H1 (cell line): Measurements from ENCODE around the gene ARHGEF6. TPM values are rescaled to one million over a fixed set of nuclear protein-coding genes. Genes with fewer than 3 reads are reported as not detected.

ENCODE experiments used
- CTCF ChIA-PET: fragments of 300-600 bp; sonication (Branson Sonifier 250); formaldehyde crosslinking; loops from one replicate; lab custom pipeline; 2021; ENCODE audit not compliant: partially characterized antibody; lab: Charles Lee
- POLR2A ChIA-PET: fragments of 300-600 bp; sonication (Branson Sonifier 250); formaldehyde crosslinking; loops from one replicate; lab custom pipeline; 2021; ENCODE audit warnings: inconsistent platforms; ENCODE audit not compliant: partially characterized antibody; lab: Charles Lee
- DNase-seq, 2 experiments: peaks; one replicate each; pipeline versions ENCODE4 v3.0.0 to v3.0.0-alpha.2; 2010 to 2022; ENCODE audit warnings: low spot score in 2 of 2, low read depth in 1 of 2, mixed read lengths in 1 of 2
- FAIRE-seq: peaks from 2 replicates; lab custom pipeline; 2011; peaks lifted over from hg19 to GRCh38; lab: Jason Lieb, UNC
- H2AFZ ChIP-seq: 2 replicates; pipeline ENCODE4 v1.8.1; 2012; ENCODE audit warnings: low read length, inconsistent platforms
- H2AK5ac ChIP-seq: 2 replicates; pipeline ENCODE4 v1.6.1; 2013; ENCODE audit warnings: low read depth, low read length
- H2BK120ac ChIP-seq: replicated peaks from 2 replicates; pipeline ENCODE3; 2013; ENCODE audit warnings: low read depth, low read length, inconsistent platforms
- H2BK12ac ChIP-seq: 2 replicates; pipeline ENCODE4 v1.6.1; 2013; ENCODE audit warnings: low read depth, low read length
- H2BK15ac ChIP-seq: 2 replicates; pipeline ENCODE4 v1.6.1; 2013; ENCODE audit warnings: low read length
- H2BK20ac ChIP-seq: 2 replicates; pipeline ENCODE4 v1.6.1; 2013; ENCODE audit warnings: low read length
- H2BK5ac ChIP-seq: 2 replicates; pipeline ENCODE4 v1.6.1; 2013; ENCODE audit warnings: low read depth, low read length
- H3K14ac ChIP-seq: 2 replicates; pipeline ENCODE4 v1.6.1; 2013; ENCODE audit warnings: inconsistent platforms; ENCODE audit not compliant: insufficient read length
- H3K18ac ChIP-seq: 2 replicates; pipeline ENCODE4 v1.6.1; 2013; ENCODE audit warnings: low read length; ENCODE audit errors: extremely low read depth
- H3K23ac ChIP-seq: 2 replicates; pipeline ENCODE4 v1.6.1; 2013; ENCODE audit warnings: inconsistent platforms; ENCODE audit not compliant: insufficient read length
- H3K23me2 ChIP-seq: 2 replicates; pipeline ENCODE4 v1.6.1; 2013; ENCODE audit warnings: low read depth, low read length
- H3K27ac ChIP-seq: 2 replicates; pipeline ENCODE4 v1.6.1; 2011; ENCODE audit warnings: low read depth, low read length, inconsistent platforms
- H3K27me3 ChIP-seq, 4 experiments: replicated peaks in 1 of 4; 1 replicate in 1 of 4; 2 replicates in 3 of 4; pipeline versions ENCODE4 v1.6.1 to v1.8.1; 2011 to 2013; ENCODE audit warnings: low read length in 3 of 4, mild to moderate bottlenecking in 3 of 4, inconsistent platforms in 2 of 4, mixed read lengths in 2 of 4, moderate library complexity in 1 of 4; ENCODE audit not compliant: control insufficient read depth in 3 of 4, insufficient read depth in 3 of 4; ENCODE audit errors: extremely low read depth in 1 of 4
- H3K36me3 ChIP-seq, 4 experiments: 2 replicates each; pipeline versions ENCODE4 v1.6.1 to v1.8.1; 2011 to 2013; ENCODE audit warnings: mild to moderate bottlenecking in 4 of 4, low read length in 3 of 4, moderate library complexity in 2 of 4, control low read depth in 1 of 4, inconsistent platforms in 1 of 4; ENCODE audit not compliant: insufficient read depth in 4 of 4, control insufficient read depth in 2 of 4
- H3K4ac ChIP-seq: replicated peaks from 2 replicates; pipeline ENCODE3; 2013; ENCODE audit warnings: low read length, low read depth, mixed read lengths, inconsistent platforms; ENCODE audit not compliant: insufficient read length
- H3K4me1 ChIP-seq, 4 experiments: replicated peaks in 1 of 4; 1 replicate in 1 of 4; 2 replicates in 3 of 4; pipeline versions ENCODE4 v1.6.1 to v1.8.1; 2011 to 2013; ENCODE audit warnings: low read length in 3 of 4, inconsistent platforms in 2 of 4, mixed read lengths in 1 of 4; ENCODE audit not compliant: insufficient read depth in 4 of 4, control insufficient read depth in 3 of 4
- H3K4me2 ChIP-seq, 2 experiments: 2 replicates each; pipeline versions ENCODE4 v1.6.1 to v1.8.1; 2011 to 2013; ENCODE audit warnings: low read depth in 2 of 2, low read length in 2 of 2, control low read depth in 1 of 2, inconsistent platforms in 1 of 2, mild to moderate bottlenecking in 1 of 2; ENCODE audit not compliant: insufficient read depth in 1 of 2
- H3K4me3 ChIP-seq, 4 experiments: fragments of 200-600, 300-600 bp in 1 of 4; sonication (generic), shearing (Covaris generic), sonication (Bioruptor Twin) in 1 of 4; 2 replicates each; pipeline versions ENCODE4 v1.5.1 to v1.8.1; 2011 to 2016; ENCODE audit warnings: low read length in 4 of 4, low read depth in 3 of 4, control low read depth in 2 of 4, inconsistent platforms in 2 of 4, mild to moderate bottlenecking in 2 of 4, mixed read lengths in 1 of 4, moderate library complexity in 1 of 4; ENCODE audit not compliant: insufficient read depth in 2 of 4; ENCODE audit errors: extremely low read depth in 1 of 4
- H3K56ac ChIP-seq: replicated peaks from 2 replicates; pipeline ENCODE3; 2013; ENCODE audit warnings: low read depth, mild to moderate bottlenecking, mixed read lengths, low read length, inconsistent platforms; ENCODE audit not compliant: insufficient read length
- H3K79me1 ChIP-seq: 2 replicates; pipeline ENCODE4 v1.6.1; 2013; ENCODE audit warnings: low read depth, low read length, control low read depth
- H3K79me2 ChIP-seq, 2 experiments: 2 replicates each; pipeline versions ENCODE4 v1.6.1 to v1.8.1; 2012 to 2013; ENCODE audit warnings: low read length in 2 of 2, mild to moderate bottlenecking in 2 of 2, inconsistent platforms in 1 of 2; ENCODE audit not compliant: insufficient read depth in 2 of 2, control insufficient read depth in 1 of 2
- H3K9ac ChIP-seq, 4 experiments: replicated peaks in 1 of 4; 1 replicate in 1 of 4; 2 replicates in 3 of 4; pipeline versions ENCODE4 v1.6.1 to v1.8.1; 2011 to 2013; ENCODE audit warnings: low read depth in 3 of 4, low read length in 3 of 4, control low read depth in 2 of 4, mild to moderate bottlenecking in 2 of 4, moderate library complexity in 2 of 4, inconsistent platforms in 1 of 4; ENCODE audit errors: extremely low read depth in 1 of 4
- H3K9me3 ChIP-seq, 2 experiments: 2 replicates each; pipeline versions ENCODE4 v1.6.1 to v1.8.1; 2012 to 2013; ENCODE audit warnings: mild to moderate bottlenecking in 2 of 2, moderate library complexity in 2 of 2, control low read depth in 1 of 2, inconsistent platforms in 1 of 2, low read depth in 1 of 2, low read length in 1 of 2, mixed read lengths in 1 of 2; ENCODE audit not compliant: insufficient read depth in 2 of 2
- H4K20me1 ChIP-seq, 2 experiments: replicated peaks in 1 of 2; 2 replicates each; pipeline versions ENCODE3 to v1.8.1; 2011 to 2013; ENCODE audit warnings: inconsistent platforms in 2 of 2, low read length in 2 of 2, mild to moderate bottlenecking in 1 of 2; ENCODE audit not compliant: insufficient read depth in 2 of 2, control insufficient read depth in 1 of 2
- H4K5ac ChIP-seq: 2 replicates; pipeline ENCODE4 v1.6.1; 2013; ENCODE audit warnings: low read length, low read depth, mixed read lengths, inconsistent platforms; ENCODE audit not compliant: insufficient read length
- H4K8ac ChIP-seq: 2 replicates; pipeline ENCODE4 v1.8.0; 2013; ENCODE audit warnings: mild to moderate bottlenecking, moderate library complexity, low read length, inconsistent platforms; ENCODE audit not compliant: insufficient read depth; ENCODE audit errors: extremely low read depth
- H4K91ac ChIP-seq: replicated peaks from 2 replicates; pipeline ENCODE3; 2013; ENCODE audit warnings: low read length, mixed read lengths, inconsistent platforms; ENCODE audit not compliant: insufficient read length
- CHD1 ChIP-seq: IDR thresholded peaks from 2 replicates; pipeline ENCODE4 v1.6.1; 2012; ENCODE audit warnings: low read depth, low read length, improper control_type of control experiment
- KDM5A ChIP-seq: fragments of 200-600 bp; IDR thresholded peaks from 2 replicates; pipeline ENCODE4 v1.7.1; 2012; ENCODE audit warnings: mild to moderate bottlenecking, low read length, inconsistent platforms, mixed read lengths
- POU5F1 ChIP-seq: IDR thresholded peaks from 2 replicates; pipeline ENCODE4 v1.6.1; 2011; ENCODE audit warnings: low read depth, mild to moderate bottlenecking, low read length, moderate library complexity
- SIRT6 ChIP-seq: IDR thresholded peaks from one replicate; pipeline ENCODE4 v1.7.1; 2012; ENCODE audit warnings: low read length, inconsistent platforms
- TBP ChIP-seq: IDR thresholded peaks from 2 replicates; pipeline ENCODE4 v1.6.1; 2011; ENCODE audit warnings: low read depth, low read length, improper control_type of control experiment
- WGBS, 2 experiments: shearing (Covaris generic) in 1 of 2; methylation state at CpG; one replicate each; pipeline versions ENCODE4 v1.1.6 to v1.1.7; 2013 to 2015; ENCODE audit warnings: low lambda C conversion rate in 2 of 2, mixed read lengths in 2 of 2, inconsistent platforms in 1 of 2, low coverage in 1 of 2, missing lambda C conversion rate in 1 of 2; ENCODE audit not compliant: insufficient replicate concordance in 2 of 2, insufficient coverage in 1 of 2, insufficient read length in 1 of 2; ENCODE audit errors: extremely low coverage in 1 of 2, missing lambda C conversion rate in 1 of 2; 5-methylcytosine and 5-hydroxymethylcytosine counted together
- polyA plus RNA-seq, 7 experiments: library from polyadenylated mRNA; depleted of rRNA in 3 of 7; stranded (reverse) in 5 of 7; unstranded in 2 of 7; fragments of >200 nt in 5 of 7; fragments of 200-250 nt in 2 of 7; gene quantifications; 1 replicate in 5 of 7; 2 replicates in 1 of 7; 4 replicates in 1 of 7; pipeline versions ENCODE4 v1.2.1 to v1.2.3, GENCODE V29; 2011 to 2013; ENCODE audit warnings: missing spikeins in 2 of 7, mixed read lengths in 2 of 7
- total RNA-seq: library from RNA; stranded (reverse); fragmentation: NEBNext Ultra II Directional; extraction: Animal tissue kit (Norgen Biotek cat#: 25700); gene quantifications from 2 replicates; pipeline ENCODE4 v1.2.1, GENCODE V29; 2021

Gene ARHGEF6
- total and polyA plus RNA-seq, 2 of the 8 experiments (the other 6 are each of a cell fraction or from before 2014, with no cell fraction given): 3.6 to 3.7 TPM

GRCh38 chrX:136828830-136829229 is 48.1 kb upstream of the ARHGEF6 start:
- no peak overlapping the region for H2BK12ac ChIP-seq
- H3K27me3 ChIP-seq: no peaks in the 10 kb centered on the region
- no peaks in the 10 kb centered on the region for H3K79me2 ChIP-seq
- DNase-seq (no peak), FAIRE-seq (no peak)
- H3K27ac ChIP-seq: no peak overlapping the region
- H4K91ac ChIP-seq: no peak overlapping the region
- CTCF ChIA-PET: no interaction called here
- H3K56ac ChIP-seq: no peak overlapping the region
- no peak overlapping the region for H2BK20ac ChIP-seq
- WGBS, 2 experiments: 100% methylated on average over 1 of the region's 1 CpG; no CpG with 5 or more reads in 1 of the 2 experiments
- H2BK15ac ChIP-seq: no peak overlapping the region
- no peak overlapping the region for H3K4me3 ChIP-seq
- H3K9ac ChIP-seq: no peak overlapping the region
- POLR2A ChIA-PET: interaction anchor here (1.5 kb wide), 1 partner anchor 52 kb away, joined by 4 read pairs; the partner anchor contains the start of gene RBMX
- no peaks in the 10 kb centered on the region for H3K4me1 ChIP-seq
- H3K23me2 ChIP-seq: no peaks in the 10 kb centered on the region
- H2AFZ ChIP-seq: no peak overlapping the region
- H2AK5ac ChIP-seq: no peak overlapping the region
- no peak for TF ChIP-seq KDM5A
- no peak for TF ChIP-seq SIRT6
- TF ChIP-seq CHD1: no peak
- TF ChIP-seq TBP: no peak
- no peak for TF ChIP-seq POU5F1
- TF ChIP-seq, all 59 proteins: peak for 0
- Histone ChIP-seq H4K20me1 (no peaks in the 10 kb centered on the region), H2BK120ac (no peak overlapping the region), H3K4ac (no peak overlapping the region), H3K18ac (no peak overlapping the region), H3K23ac (no peak overlapping the region), H3K79me1 (no peaks in the 10 kb centered on the region), H2BK5ac (no peak overlapping the region), H3K14ac (no peak overlapping the region), H4K5ac (no peak overlapping the region), H3K36me3 (no peaks in the 10 kb centered on the region), H3K4me2 (no peak overlapping the region), H4K8ac (no peak overlapping the region), H3K9me3 (no peaks in the 10 kb centered on the region)
